Uterus (tissue), 2 donors: Measurements from ENCODE around the gene CDC25A.

Experiments
- POLR2A ChIP-seq, 2 donors: fragments of 450-650 bp; IDR thresholded peaks; one replicate each; pipeline ENCODE4 v1.6.1; 2016; ENCODE audit warnings: antibody characterized with exemption in 2 of 2, mild to moderate bottlenecking in 1 of 2, moderate library complexity in 1 of 2
- TF ChIP-seq, protein P1 (sequence below), 4 experiments: fragments of 200-600 bp in 2 of 4; fragments of 450-650 bp in 2 of 4; sonication (generic) in 2 of 4; IDR thresholded peaks; one replicate each; pipeline ENCODE4 v1.5.1; 2016 to 2019; ENCODE audit warnings: antibody characterized with exemption in 4 of 4, mild to moderate bottlenecking in 2 of 4, moderate library complexity in 1 of 4

DNA sequence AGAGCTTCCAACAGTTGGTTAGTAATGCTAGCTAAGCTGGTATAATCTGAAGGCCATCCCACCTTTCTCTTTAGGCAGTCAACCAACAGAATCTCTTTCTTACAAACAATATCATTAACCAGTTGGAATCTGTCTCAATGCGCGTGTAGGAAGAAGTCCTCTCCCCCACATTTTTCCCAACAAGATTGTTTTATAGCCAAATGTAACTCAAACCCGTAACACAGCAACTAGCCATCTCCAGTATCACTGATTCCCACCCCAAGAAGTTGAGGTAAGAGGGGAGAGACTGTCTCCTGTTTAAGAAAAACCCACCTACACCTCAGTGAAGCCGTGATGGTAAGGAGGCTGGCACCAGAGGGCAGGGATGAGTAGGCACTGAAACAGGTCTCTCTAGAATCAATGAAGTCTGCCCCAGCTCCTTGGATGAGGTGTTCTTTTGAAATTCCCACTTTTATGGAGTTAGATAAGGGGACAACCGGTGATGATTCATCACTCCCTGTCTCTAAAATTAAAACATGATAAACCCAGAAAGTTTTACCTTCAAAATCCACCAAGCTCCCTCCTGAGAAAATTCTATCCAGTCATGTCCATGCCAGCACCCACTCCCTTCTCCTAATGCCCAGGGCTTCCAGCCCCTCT lies 30.9 kb downstream of the CDC25A start:
- TF ChIP-seq, protein P1, sequence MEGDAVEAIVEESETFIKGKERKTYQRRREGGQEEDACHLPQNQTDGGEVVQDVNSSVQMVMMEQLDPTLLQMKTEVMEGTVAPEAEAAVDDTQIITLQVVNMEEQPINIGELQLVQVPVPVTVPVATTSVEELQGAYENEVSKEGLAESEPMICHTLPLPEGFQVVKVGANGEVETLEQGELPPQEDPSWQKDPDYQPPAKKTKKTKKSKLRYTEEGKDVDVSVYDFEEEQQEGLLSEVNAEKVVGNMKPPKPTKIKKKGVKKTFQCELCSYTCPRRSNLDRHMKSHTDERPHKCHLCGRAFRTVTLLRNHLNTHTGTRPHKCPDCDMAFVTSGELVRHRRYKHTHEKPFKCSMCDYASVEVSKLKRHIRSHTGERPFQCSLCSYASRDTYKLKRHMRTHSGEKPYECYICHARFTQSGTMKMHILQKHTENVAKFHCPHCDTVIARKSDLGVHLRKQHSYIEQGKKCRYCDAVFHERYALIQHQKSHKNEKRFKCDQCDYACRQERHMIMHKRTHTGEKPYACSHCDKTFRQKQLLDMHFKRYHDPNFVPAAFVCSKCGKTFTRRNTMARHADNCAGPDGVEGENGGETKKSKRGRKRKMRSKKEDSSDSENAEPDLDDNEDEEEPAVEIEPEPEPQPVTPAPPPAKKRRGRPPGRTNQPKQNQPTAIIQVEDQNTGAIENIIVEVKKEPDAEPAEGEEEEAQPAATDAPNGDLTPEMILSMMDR (IDR thresholded peaks at IDR 0.05), result no peak
- no peak for TF ChIP-seq POLR2A (IDR thresholded peaks at IDR 0.05)
